ENCODE data around the gene USP15. TPM values are rescaled to one million over a fixed set of nuclear protein-coding genes. Genes with fewer than 3 reads are reported as not detected.
"Not testable (repeated sequence)": the region's sequence is repeated elsewhere in the genome, so short reads cannot be mapped to it uniquely, and the experiment has no call there.

Gene USP15
- polyA plus RNA-seq, 1 donor: 53.4 TPM

- no peak for DNase-seq
Measured at GRCh38 chr12:62323386-62323785, 63.2 kb downstream of the USP15 start.

GRCh38 chr12:62328296-62328921 is 68.2 kb downstream of the USP15 start:
- no peak for DNase-seq

- DNase-seq: no peak
Measured at GRCh38 chr12:62331306-62331705, 71.1 kb downstream of the USP15 start.

- no peak for DNase-seq
Measured at GRCh38 chr12:62332598-62332997, 72.4 kb downstream of the USP15 start.

GRCh38 chr12:62335057-62335456 is 74.9 kb downstream of the USP15 start:
- no peak for DNase-seq

- no peak for DNase-seq
Measured at GRCh38 chr12:62335796-62336195, 75.6 kb downstream of the USP15 start.

GRCh38 chr12:62337643-62338042 is 77.4 kb downstream of the USP15 start:
- not testable (repeated sequence) for DNase-seq

- DNase-seq: not testable (repeated sequence)
Measured at GRCh38 chr12:62342614-62343303, 82.6 kb downstream of the USP15 start.

GRCh38 chr12:62343304-62344120 is 83.3 kb downstream of the USP15 start:
- not testable (repeated sequence) for DNase-seq

GRCh38 chr12:62344731-62345556 is 84.7 kb downstream of the USP15 start:
- not testable (repeated sequence) for DNase-seq

GRCh38 chr12:62345667-62346066 is 85.5 kb downstream of the USP15 start:
- DNase-seq: no peak

- no peak for DNase-seq
Measured at GRCh38 chr12:62346817-62347216, 86.6 kb downstream of the USP15 start.

- DNase-seq: no peak
Measured at GRCh38 chr12:62347922-62348650, 87.9 kb downstream of the USP15 start.

GRCh38 chr12:62350554-62350953 is 90.3 kb downstream of the USP15 start:
- DNase-seq: no peak

GRCh38 chr12:62351326-62351725 is 91.1 kb downstream of the USP15 start:
- no peak for DNase-seq

- DNase-seq: no peak
Measured at GRCh38 chr12:62361048-62361447, 100.8 kb downstream of the USP15 start.

- no peak for DNase-seq
Measured at GRCh38 chr12:62363506-62363905, 103.3 kb downstream of the USP15 start.

GRCh38 chr12:62364697-62365096 is 104.5 kb downstream of the USP15 start:
- not testable (repeated sequence) for DNase-seq

- DNase-seq: not testable (repeated sequence)
Measured at GRCh38 chr12:62365846-62366245, 105.6 kb downstream of the USP15 start.

GRCh38 chr12:62368430-62369223 is 108.4 kb downstream of the USP15 start:
- not testable (repeated sequence) for DNase-seq

All from left kidney (tissue), 2 donors.